K562 (cell line): ENCODE results near the gene LRRC4C. TPM values are rescaled to one million over a fixed set of nuclear protein-coding genes. Genes with fewer than 3 reads are reported as not detected.

Experiments used
- ATAC-seq: fragments of 200-7000 bp; cut with Tn5 transposase; 3 replicates; pipeline ENCODE4 v1.9.1; 2020; ENCODE audit warnings: moderate library complexity
- BruUV-seq: library from RNA; stranded (reverse); fragments of 400-500 nt; replicated peaks from 2 replicates; lab custom pipeline; 2021; lab: Mats Ljungman, UMichigan
- CTCF ChIA-PET: fragments of 300-600 bp; formaldehyde crosslinking; extraction: SDS; loops from one replicate; lab custom pipeline; 2021; ENCODE audit warnings: low intra/inter-chr PET ratio; lab: Yijun Ruan, JAX
- POLR2A ChIA-PET: fragments of 300-600, 350-650 bp; sonication (Branson Sonifier 250); formaldehyde crosslinking; extraction: SDS; loops from one replicate; lab custom pipeline; 2021; ENCODE audit warnings: antibody characterized with exemption, inconsistent platforms; lab: Yijun Ruan, JAX
- DNase-seq, 4 experiments: peaks; one replicate each; pipeline versions ENCODE4 v3.0.0 to v3.0.0-alpha.2; 2011 to 2018; ENCODE audit warnings: low spot score in 3 of 4, mixed read lengths in 3 of 4; ENCODE audit errors: extremely low read depth in 1 of 4
- FAIRE-seq: peaks from 2 replicates; lab custom pipeline; 2011; peaks lifted over from hg19 to GRCh38; lab: Jason Lieb, UNC
- H2AFZ ChIP-seq: 2 replicates; pipeline ENCODE4 v1.6.0; 2011; ENCODE audit warnings: low read depth, low read length, control low read depth, inconsistent platforms
- H3K27ac ChIP-seq: fragments of 200-600 bp; 3 replicates; pipeline ENCODE4 v1.8.0; 2011; ENCODE audit warnings: low read depth, mild to moderate bottlenecking, control low read depth, inconsistent platforms, low read length, moderate library complexity, mixed read lengths; ENCODE audit errors: extremely low read depth
- H3K27me3 ChIP-seq, 2 experiments: fragments of 300-600 bp in 1 of 2; 2 replicates in 1 of 2; 3 replicates in 1 of 2; pipeline versions ENCODE4 v1.6.0 to v1.8.0; 2011; ENCODE audit warnings: inconsistent platforms in 2 of 2, low read length in 2 of 2, mild to moderate bottlenecking in 1 of 2, mixed read lengths in 1 of 2, moderate library complexity in 1 of 2; ENCODE audit not compliant: control insufficient read depth in 2 of 2, insufficient read depth in 2 of 2
- H3K36me3 ChIP-seq: fragments of 300-600 bp; 3 replicates; pipeline ENCODE4 v1.8.0; 2011; ENCODE audit warnings: mild to moderate bottlenecking, low read length, inconsistent platforms; ENCODE audit not compliant: control insufficient read depth, insufficient read depth
- H3K4me1 ChIP-seq, 2 experiments: fragments of 200-600 bp in 1 of 2; replicated peaks in 1 of 2; 2 replicates in 1 of 2; 3 replicates in 1 of 2; pipeline versions ENCODE4 v1.5.1 to v1.8.0; 2011; ENCODE audit warnings: inconsistent platforms in 2 of 2, low read length in 2 of 2, mild to moderate bottlenecking in 1 of 2, mixed read lengths in 1 of 2, moderate library complexity in 1 of 2; ENCODE audit not compliant: control insufficient read depth in 2 of 2, insufficient read depth in 2 of 2
- H3K4me2 ChIP-seq: 2 replicates; pipeline ENCODE4 v1.6.1; 2011; ENCODE audit warnings: low read length, control low read depth, inconsistent platforms, mixed read lengths; ENCODE audit not compliant: insufficient read depth
- H3K4me3 ChIP-seq: fragments of 200-600 bp; sonication (generic), shearing (Covaris generic); 2 replicates; pipeline ENCODE4 v1.5.1; 2016; ENCODE audit warnings: control low read depth, inconsistent platforms
- H3K79me2 ChIP-seq: fragments of 200-600 bp; 3 replicates; pipeline ENCODE4 v1.8.0; 2011; ENCODE audit warnings: low read length, inconsistent platforms; ENCODE audit not compliant: control insufficient read depth, insufficient read depth
- H3K9ac ChIP-seq, 2 experiments: 2 replicates each; pipeline versions ENCODE4 v1.6.0 to v1.6.1; 2011; ENCODE audit warnings: low read depth in 2 of 2, low read length in 2 of 2, control low read depth in 1 of 2, inconsistent platforms in 1 of 2, mild to moderate bottlenecking in 1 of 2, mixed read lengths in 1 of 2; ENCODE audit not compliant: insufficient read depth in 1 of 2
- H3K9me1 ChIP-seq: one replicate; pipeline ENCODE4 v1.6.0; 2011; ENCODE audit warnings: inconsistent platforms, mild to moderate bottlenecking, low read length, moderate library complexity; ENCODE audit not compliant: control insufficient read depth, insufficient read depth
- H3K9me3 ChIP-seq: replicated peaks from 2 replicates; pipeline ENCODE4 v1.5.1; 2011; ENCODE audit warnings: low read depth, low read length, inconsistent platforms; ENCODE audit not compliant: control insufficient read depth, insufficient read depth
- H4K20me1 ChIP-seq: replicated peaks from 2 replicates; pipeline ENCODE4 v1.6.1; 2011; ENCODE audit warnings: low read length, inconsistent platforms, mixed read lengths; ENCODE audit not compliant: control insufficient read depth, insufficient read depth
- HDAC2 ChIP-seq: fragments of 450-650 bp; IDR thresholded peaks from 2 replicates; pipeline ENCODE4 v1.6.1; 2016; ENCODE audit warnings: mild to moderate bottlenecking
- HEY1 ChIP-seq: fragments of 250-450 bp; sonication (Bioruptor Pico); IDR thresholded peaks from 2 replicates; pipeline ENCODE4 v1.5.0; 2020; ENCODE audit warnings: mild to moderate bottlenecking, moderate library complexity, borderline replicate concordance
- NCOA2 ChIP-seq, 2 experiments: fragments of 450-650 bp; IDR thresholded peaks; 2 replicates each; pipeline ENCODE4 v1.6.1; 2018; ENCODE audit warnings: mild to moderate bottlenecking in 2 of 2, moderate library complexity in 1 of 2; ENCODE audit not compliant: partially characterized antibody in 2 of 2
- NEUROD1 ChIP-seq: fragments of 150-350 bp; IDR thresholded peaks from 2 replicates; pipeline ENCODE4 v1.6.1; 2014; ENCODE audit warnings: borderline replicate concordance, low read length, low read depth; ENCODE audit not compliant: partially characterized antibody
- NFXL1 ChIP-seq: fragments of 450-650 bp; formaldehyde crosslinking; IDR thresholded peaks from 2 replicates; pipeline ENCODE4 v1.4.0; 2021; ENCODE audit warnings: mild to moderate bottlenecking
- PHB2 ChIP-seq: fragments of 450-650 bp; IDR thresholded peaks from 2 replicates; pipeline ENCODE4 v1.6.1; 2017; ENCODE audit warnings: low read depth
- POLR2AphosphoS2 ChIP-seq: IDR thresholded peaks from 2 replicates; pipeline ENCODE4 v1.6.1; 2012; ENCODE audit warnings: low read length, improper control_type of control experiment
- RAD21 ChIP-seq, 2 experiments: fragments of 250-450 bp in 1 of 2; fragments of 450-650 bp in 1 of 2; sonication (Bioruptor Pico) in 1 of 2; formaldehyde crosslinking in 1 of 2; IDR thresholded peaks in 1 of 2; conservative IDR thresholded peaks in 1 of 2; 2 replicates each; pipeline versions ENCODE4 v1.4.0 to v1.8.0; 2020 to 2022; ENCODE audit warnings: mild to moderate bottlenecking in 2 of 2, moderate library complexity in 1 of 2
- TAL1 ChIP-seq: fragments of 450-650 bp; IDR thresholded peaks from 2 replicates; pipeline ENCODE4 v1.6.1; 2016; ENCODE audit warnings: mild to moderate bottlenecking
- TCF3 ChIP-seq: sonication (generic); formaldehyde crosslinking; IDR thresholded peaks from 2 replicates; pipeline ENCODE4 v1.4.0; 2020; ENCODE audit warnings: mild to moderate bottlenecking, missing genetic modification reagents
- TEAD1 ChIP-seq, 2 experiments: fragments of 450-650 bp in 1 of 2; sonication (generic) in 1 of 2; formaldehyde crosslinking; IDR thresholded peaks; 2 replicates each; pipeline versions ENCODE4 v1.4.0 to v1.8.0; 2020 to 2022; ENCODE audit warnings: mild to moderate bottlenecking in 2 of 2, missing genetic modification reagents in 1 of 2
- ZEB2 ChIP-seq: fragments of 450-650 bp; IDR thresholded peaks from 2 replicates; pipeline ENCODE4 v1.6.1; 2016
- WGBS: fragments of 100-300 bp; shearing (Covaris generic); methylation state at CpG from one replicate; pipeline ENCODE4 v1.1.6; 2016; ENCODE audit warnings: low coverage, mixed read lengths; ENCODE audit not compliant: insufficient coverage; ENCODE audit errors: missing lambda C conversion rate; 5-methylcytosine and 5-hydroxymethylcytosine counted together
- in situ Hi-C: fragments of 300-500 bp; cut with MboI; formaldehyde crosslinking; loops from 4 replicates; pipeline ENCODE4 v1.15.0; 2018; ENCODE audit warnings: inconsistent platforms, mixed read lengths
- intact Hi-C: fragments of 100-400 bp; cut with micrococcal nuclease; formaldehyde crosslinking; loops from 2 replicates; pipeline ENCODE4 v1.14.2; 2022
- polyA plus RNA-seq, 8 experiments: library from polyadenylated mRNA; depleted of rRNA in 4 of 8; stranded (reverse) in 5 of 8; unstranded in 3 of 8; fragments of >200 nt; fragmentation: Nextera tagmentation in 2 of 8; fragmentation: Illumina TruSeq in 1 of 8; extraction: Ambion mirVana in 2 of 8; extraction: Trizol in 1 of 8; gene quantifications; 2 replicates each; pipeline versions ENCODE4 v1.2.1 to v1.2.3, GENCODE V29; 2011 to 2014; ENCODE audit warnings: inconsistent platforms in 1 of 8, missing spikeins in 1 of 8
- total RNA-seq, 7 experiments: library from RNA; depleted of rRNA in 6 of 7; stranded (reverse); fragments of >200 nt in 6 of 7; fragmentation: Illumina TruSeq in 2 of 7; extraction: Trizol in 2 of 7; gene quantifications; 2 replicates each; pipeline versions ENCODE4 v1.2.1 to v1.2.3, GENCODE V29; 2011 to 2021; ENCODE audit warnings: low replicate concordance in 1 of 7

LRRC4C gene
- total and polyA plus RNA-seq, 9 of the 15 experiments (the other 6 are each of a cell fraction or from before 2014, with no cell fraction given) = not detected

DNA sequence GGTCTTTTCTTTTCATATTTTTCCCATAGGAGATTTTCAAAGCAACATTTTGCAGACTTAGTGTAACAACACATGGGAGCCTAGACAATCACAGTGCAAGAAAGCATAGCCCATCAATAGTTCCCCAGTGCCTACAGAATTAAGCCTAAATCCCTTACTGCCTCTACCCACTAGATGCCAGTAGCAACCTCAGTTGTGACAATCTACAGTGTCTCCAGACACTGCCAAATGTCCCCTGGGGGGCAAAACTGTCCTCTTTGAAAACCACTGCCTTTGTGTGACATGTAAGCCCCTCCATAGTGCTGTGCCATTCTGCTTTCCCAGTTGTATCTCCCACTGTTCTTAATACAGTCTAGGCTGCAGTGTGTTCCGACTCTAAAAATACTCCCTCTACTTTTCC, 1329.0 kb downstream of the LRRC4C start (continued):
- TF ChIP-seq NFXL1 (no peak), TCF3 (CRISPR knock-in tag) (no peak), NCOA2 (IDR thresholded peaks at IDR 0.05; ENCODE audit: partially characterized antibody in 2 of 2) (no peak), POLR2AphosphoS2 (no peak), TAL1 (no peak), PHB2 (no peak), ZEB2 (no peak), HEY1 (no peak)

DNA sequence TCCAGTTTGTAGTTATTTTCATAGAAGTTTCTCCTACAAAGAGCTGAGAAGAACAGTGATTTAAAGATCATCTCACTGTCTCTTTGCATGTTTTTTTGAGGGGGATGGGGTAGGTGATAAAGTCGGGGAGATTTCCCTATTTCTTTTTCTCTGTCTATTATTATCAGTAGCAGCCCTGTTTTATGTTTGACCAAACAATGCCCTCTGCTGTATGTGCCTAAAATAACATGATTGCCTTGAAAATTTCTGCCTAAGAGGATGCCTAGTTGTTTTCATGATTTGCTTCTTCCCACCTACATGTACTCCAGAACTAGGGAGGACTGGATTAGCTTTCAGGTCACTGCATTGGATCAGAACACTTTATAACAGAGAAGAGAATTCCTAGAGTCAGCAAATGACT, 1330.2 kb downstream of the LRRC4C start:
- no peak for FAIRE-seq
- 9% methylated on average over 1 of the region's 1 CpG for WGBS

More for the DNA sequence above, 1330.2 kb downstream of the LRRC4C start:
- DNase-seq (no peak), ATAC-seq (no peak)
- POLR2A ChIA-PET = no interaction called here
- Histone ChIP-seq H3K9me1 (no peaks in the 10 kb centered on the region), H4K20me1 (no peaks in the 10 kb centered on the region), H3K4me3 (no peak overlapping the region), H3K4me2 (no peak overlapping the region), H3K27me3 (no peaks in the 10 kb centered on the region), H3K79me2 (no peaks in the 10 kb centered on the region), H3K9me3 (no peaks in the 10 kb centered on the region), H3K4me1 (no peaks in the 10 kb centered on the region), H3K36me3 (no peaks in the 10 kb centered on the region), H3K27ac (no peak overlapping the region), H2AFZ (no peak overlapping the region), H3K9ac (no peak overlapping the region)
- no TSS peak for BruUV-seq
- CTCF ChIA-PET = no interaction called here
- TF ChIP-seq HDAC2 = no peak
- peak in 1 of 2 experiments; percentile 40; a peak in 3 of 4 replicates for TF ChIP-seq RAD21 (CRISPR knock-in tag; conservative IDR thresholded peaks at IDR 0.05 in 1 of 2, IDR thresholded peaks at IDR 0.05 in 1 of 2)
- TF ChIP-seq TEAD1 (CRISPR knock-in tag; IDR thresholded peaks at IDR 0.05) = no peak
- TF ChIP-seq NEUROD1 = no peak
- intact Hi-C loops = no loop called here
- in situ Hi-C loops = no loop called here
